Tibial artery (tissue), 4 donors: ENCODE results near the gene B3GAT2.

Experiments
- DNase-seq, 2 donors: peaks; one replicate each; pipeline ENCODE4 v3.0.0-alpha.2; 2019
- H3K27ac ChIP-seq, 2 donors: fragments of 200-600 bp; sonication (generic) in 1 of 2; 1 replicate in 1 of 2; 2 replicates in 1 of 2; pipeline ENCODE4 v1.5.1; 2018 to 2019; ENCODE audit warnings: mild to moderate bottlenecking in 1 of 2
- H3K27me3 ChIP-seq, 2 donors: fragments of 200-600 bp; sonication (generic) in 1 of 2; one replicate each; pipeline versions ENCODE4 v1.5.1 to v1.6.0; 2016 to 2019
- H3K36me3 ChIP-seq, 3 donors: fragments of 200-600 bp; sonication (generic) in 2 of 3; one replicate each; pipeline ENCODE4 v1.5.1; 2016 to 2019; ENCODE audit warnings: mild to moderate bottlenecking in 2 of 3
- H3K4me1 ChIP-seq, 4 donors: fragments of 200-600 bp; sonication (generic) in 2 of 4; 1 replicate in 3 of 4; 2 replicates in 1 of 4; pipeline ENCODE4 v1.5.1; 2016 to 2019
- H3K4me3 ChIP-seq, 2 donors: fragments of 200-600 bp; sonication (generic) in 1 of 2; 1 replicate in 1 of 2; 2 replicates in 1 of 2; pipeline ENCODE4 v1.5.1; 2018 to 2019; ENCODE audit warnings: mild to moderate bottlenecking in 2 of 2
- H3K9me3 ChIP-seq, 3 donors: fragments of 200-600 bp; sonication (generic) in 1 of 3; one replicate each; pipeline ENCODE4 v1.5.1; 2016 to 2019
- CTCF ChIP-seq, 2 experiments: fragments of 200-600 bp in 1 of 2; fragments of 450-650 bp in 1 of 2; IDR thresholded peaks; one replicate each; pipeline ENCODE4 v1.5.1; 2017 to 2019; ENCODE audit warnings: antibody characterized with exemption in 2 of 2, mild to moderate bottlenecking in 1 of 2, moderate library complexity in 1 of 2
- intact Hi-C: fragments of 100-400 bp; cut with DNase I; formaldehyde crosslinking; loops from one replicate; pipeline ENCODE4 v1.15.0; 2023; ENCODE audit warnings: low total_unique reads

Gene B3GAT2

GRCh38 chr6:70900047-70900446 lies 56.8 kb downstream of the B3GAT2 start:
- no peak overlapping the region for H3K4me3 ChIP-seq
- H3K36me3 ChIP-seq: no peaks in the 10 kb centered on the region
- H3K27me3 ChIP-seq: no peaks in the 10 kb centered on the region
- no peak for DNase-seq
- H3K9me3 ChIP-seq: no peaks in the 10 kb centered on the region
- H3K4me1 ChIP-seq: no peaks in the 10 kb centered on the region
- H3K27ac ChIP-seq: no peak overlapping the region
- intact Hi-C loops: no loop called here
- TF ChIP-seq CTCF (IDR thresholded peaks at IDR 0.05): no peak

- no peak for TF ChIP-seq CTCF (IDR thresholded peaks at IDR 0.05)
- H3K4me3 ChIP-seq: no peak overlapping the region
- no peaks in the 10 kb centered on the region for H3K9me3 ChIP-seq
- no peaks in the 10 kb centered on the region for H3K27me3 ChIP-seq
- H3K27ac ChIP-seq: no peak overlapping the region
- DNase-seq: no peak
- H3K4me1 ChIP-seq: no peaks in the 10 kb centered on the region
- intact Hi-C loops: no loop called here
- no peaks in the 10 kb centered on the region for H3K36me3 ChIP-seq
These were observed 62.9 kb downstream of the B3GAT2 start for GRCh38 chr6:70894001-70894400.

- H3K36me3 ChIP-seq: no peaks in the 10 kb centered on the region
- no peak overlapping the region for H3K27ac ChIP-seq
- H3K4me1 ChIP-seq: no peaks in the 10 kb centered on the region
- H3K27me3 ChIP-seq: no peaks in the 10 kb centered on the region
- intact Hi-C loops: loop anchor here (5.0 kb wide), 1 partner anchor 182 kb away; no protein-coding TSS in a partner anchor
- H3K9me3 ChIP-seq: no peaks in the 10 kb centered on the region
- DNase-seq: no peak
- no peak for TF ChIP-seq CTCF (IDR thresholded peaks at IDR 0.05)
- H3K4me3 ChIP-seq: no peak overlapping the region
These were observed 67.6 kb downstream of the B3GAT2 start for GRCh38 chr6:70889270-70889669.

- no peaks in the 10 kb centered on the region for H3K9me3 ChIP-seq
- H3K4me1 ChIP-seq: no peaks in the 10 kb centered on the region
- no peak overlapping the region for H3K4me3 ChIP-seq
- H3K36me3 ChIP-seq: no peaks in the 10 kb centered on the region
- no peaks in the 10 kb centered on the region for H3K27me3 ChIP-seq
- no peak for TF ChIP-seq CTCF (IDR thresholded peaks at IDR 0.05)
- intact Hi-C loops: loop anchor here (5.0 kb wide), 1 partner anchor 179 kb away; no protein-coding TSS in a partner anchor
- DNase-seq: no peak
- no peak overlapping the region for H3K27ac ChIP-seq
These were observed 70.2 kb downstream of the B3GAT2 start for GRCh38 chr6:70886661-70887060.

GRCh38 chr6:70886071-70886470 lies 70.8 kb downstream of the B3GAT2 start:
- no peak overlapping the region for H3K4me3 ChIP-seq
- intact Hi-C loops: loop anchor here (5.0 kb wide), 1 partner anchor 179 kb away; no protein-coding TSS in a partner anchor
- no peak for TF ChIP-seq CTCF (IDR thresholded peaks at IDR 0.05)
- H3K27me3 ChIP-seq: no peaks in the 10 kb centered on the region
- H3K36me3 ChIP-seq: no peaks in the 10 kb centered on the region
- no peaks in the 10 kb centered on the region for H3K9me3 ChIP-seq
- no peaks in the 10 kb centered on the region for H3K4me1 ChIP-seq
- no peak for DNase-seq
- no peak overlapping the region for H3K27ac ChIP-seq
